AG04450 (cell line): ENCODE measurements around the gene TIAM1. TPM values are rescaled to one million over a fixed set of nuclear protein-coding genes. Genes with fewer than 3 reads are reported as not detected.

Experiments
- CTCF ChIA-PET: fragments of 300-600, 350-600 bp; formaldehyde crosslinking; extraction: SDS; loops from one replicate; lab custom pipeline; 2022; ENCODE audit warnings: antibody characterized with exemption, inconsistent platforms; lab: Charles Lee
- POLR2A ChIA-PET: fragments of 350-600 bp; formaldehyde crosslinking; extraction: SDS; loops from one replicate; lab custom pipeline; 2021; ENCODE audit warnings: antibody characterized with exemption, inconsistent platforms; lab: Yijun Ruan, JAX
- DNase-seq: peaks from one replicate; pipeline ENCODE4 v3.0.0-alpha.2; 2011; ENCODE audit warnings: low read depth, low spot score
- H3K27ac ChIP-seq: one replicate; pipeline ENCODE4 v1.5.1; 2012; ENCODE audit warnings: low read depth, low read length, control low read depth
- H3K27me3 ChIP-seq: one replicate; pipeline ENCODE4 v1.6.0; 2012; ENCODE audit warnings: low read length; ENCODE audit not compliant: control insufficient read depth, insufficient read depth
- H3K4me3 ChIP-seq: 2 replicates; pipeline ENCODE4 v1.5.1; 2011; ENCODE audit warnings: mild to moderate bottlenecking, low read depth, low read length, control low read depth
- H3K9me3 ChIP-seq: 2 replicates; pipeline ENCODE4 v1.5.1; 2012; ENCODE audit warnings: low read length; ENCODE audit not compliant: control insufficient read depth, insufficient read depth
- polyA plus RNA-seq: library from polyadenylated mRNA; depleted of rRNA; stranded (reverse); fragments of >200 nt; gene quantifications from 2 replicates; pipeline ENCODE4 v1.2.3, GENCODE V29; 2011
- TF ChIP-seq, protein P1 (sequence below): IDR thresholded peaks from 2 replicates; pipeline ENCODE4 v1.5.1; 2011; ENCODE audit warnings: low read depth, low read length, control low read depth, inconsistent platforms

TIAM1 gene
- polyA plus RNA-seq, 1 experiment = 2.1 TPM

DNA sequence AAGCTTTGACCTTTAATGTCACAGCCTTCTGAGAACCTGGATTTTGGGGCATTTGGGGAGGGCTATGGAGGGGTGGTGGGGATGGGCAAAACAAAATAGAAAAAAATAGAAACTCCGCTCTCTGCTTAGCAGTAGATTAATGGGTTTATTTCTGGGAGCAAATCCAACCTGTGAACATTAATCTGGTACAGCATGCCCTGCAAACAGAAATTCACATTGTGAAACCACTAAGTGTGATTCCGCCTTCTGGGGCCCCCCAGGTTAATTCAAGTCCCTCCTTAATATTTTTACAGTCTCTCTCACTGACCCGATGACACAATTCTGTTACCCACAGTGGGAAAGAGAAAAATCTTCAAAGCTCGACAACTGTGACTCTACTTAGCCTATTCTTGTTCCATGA, 76.4 kb downstream of the TIAM1 start:
- no peak for DNase-seq
- Histone ChIP-seq H3K9me3 (no peaks in the 10 kb centered on the region; the same call in 1 of the 2 replicates), H3K27ac (no peak overlapping the region), H3K27me3 (peaks cover 20% of the 10 kb centered on the region), H3K4me3 (no peak overlapping the region)
- ChIA-PET CTCF (interaction anchor here (0.6 kb wide), 1 partner anchor 20 kb away, joined by 5 read pairs; no protein-coding TSS in a partner anchor), POLR2A (no interaction called here)
- TF ChIP-seq, protein P1, sequence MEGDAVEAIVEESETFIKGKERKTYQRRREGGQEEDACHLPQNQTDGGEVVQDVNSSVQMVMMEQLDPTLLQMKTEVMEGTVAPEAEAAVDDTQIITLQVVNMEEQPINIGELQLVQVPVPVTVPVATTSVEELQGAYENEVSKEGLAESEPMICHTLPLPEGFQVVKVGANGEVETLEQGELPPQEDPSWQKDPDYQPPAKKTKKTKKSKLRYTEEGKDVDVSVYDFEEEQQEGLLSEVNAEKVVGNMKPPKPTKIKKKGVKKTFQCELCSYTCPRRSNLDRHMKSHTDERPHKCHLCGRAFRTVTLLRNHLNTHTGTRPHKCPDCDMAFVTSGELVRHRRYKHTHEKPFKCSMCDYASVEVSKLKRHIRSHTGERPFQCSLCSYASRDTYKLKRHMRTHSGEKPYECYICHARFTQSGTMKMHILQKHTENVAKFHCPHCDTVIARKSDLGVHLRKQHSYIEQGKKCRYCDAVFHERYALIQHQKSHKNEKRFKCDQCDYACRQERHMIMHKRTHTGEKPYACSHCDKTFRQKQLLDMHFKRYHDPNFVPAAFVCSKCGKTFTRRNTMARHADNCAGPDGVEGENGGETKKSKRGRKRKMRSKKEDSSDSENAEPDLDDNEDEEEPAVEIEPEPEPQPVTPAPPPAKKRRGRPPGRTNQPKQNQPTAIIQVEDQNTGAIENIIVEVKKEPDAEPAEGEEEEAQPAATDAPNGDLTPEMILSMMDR = no peak

DNA sequence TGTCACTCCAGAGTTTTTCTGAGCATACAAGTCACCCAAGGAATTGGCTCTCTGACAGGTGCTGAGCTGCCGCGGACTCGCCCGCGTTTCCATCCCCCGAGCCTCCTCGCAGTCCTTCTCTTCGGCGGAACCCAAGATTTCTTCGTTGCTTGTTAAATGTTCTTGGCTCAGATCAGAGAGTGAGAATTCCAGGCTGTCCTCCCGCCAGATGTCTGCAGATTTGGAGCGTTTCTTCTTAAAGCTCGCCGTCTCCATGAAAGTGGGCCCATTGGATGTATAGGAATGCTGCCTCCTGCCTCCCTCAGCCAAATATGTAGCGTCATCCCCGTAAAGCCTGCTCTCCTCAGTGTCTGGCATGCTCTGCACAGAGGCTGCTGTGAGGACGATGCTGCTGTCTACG, 77.8 kb downstream of the TIAM1 start:
- Histone ChIP-seq H3K4me3 (no peak overlapping the region), H3K9me3 (no peaks in the 10 kb centered on the region; the same call in 1 of the 2 replicates), H3K27ac (no peak overlapping the region), H3K27me3 (peaks cover 20% of the 10 kb centered on the region)
- ChIA-PET CTCF (no interaction called here), POLR2A (no interaction called here)
- TF ChIP-seq, protein P1 = no peak
- DNase-seq = no peak

DNA sequence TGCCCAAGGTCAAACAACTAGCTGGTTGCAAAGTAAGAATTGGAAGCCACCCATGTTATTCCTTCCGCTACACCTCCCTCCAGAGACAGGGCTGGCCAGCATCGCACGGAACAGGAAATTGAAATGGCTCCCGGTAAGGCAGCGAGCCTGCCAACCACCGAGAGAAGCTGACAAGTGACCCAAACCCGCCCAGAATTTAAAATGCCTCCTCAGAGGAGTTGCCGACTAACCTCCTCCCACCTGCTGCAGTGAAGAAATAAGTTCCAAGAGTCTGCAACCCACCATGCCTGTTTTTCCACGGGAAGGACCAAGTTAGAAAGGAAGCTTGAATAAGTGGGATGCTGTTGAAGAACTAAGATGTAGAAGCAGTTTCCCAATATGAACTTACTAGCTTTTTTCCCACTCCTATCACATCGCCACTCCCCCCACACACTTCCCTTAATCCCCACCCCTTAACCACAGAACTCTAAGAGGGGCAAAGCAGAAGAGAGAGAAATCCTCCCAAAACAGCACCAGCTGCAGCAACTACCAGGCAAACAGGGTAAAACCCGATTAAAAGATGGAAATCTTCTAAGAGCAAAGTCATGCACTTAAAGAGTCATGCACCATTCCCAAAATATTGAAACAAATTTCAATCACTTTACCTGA, 78.6 kb downstream of the TIAM1 start:
- ChIA-PET POLR2A (no interaction called here), CTCF (no interaction called here)
- Histone ChIP-seq H3K27ac (no peak overlapping the region), H3K9me3 (no peaks in the 10 kb centered on the region; the same call in 1 of the 2 replicates), H3K4me3 (no peak overlapping the region), H3K27me3 (peaks cover 20% of the 10 kb centered on the region)
- TF ChIP-seq, protein P1 = no peak
- no peak for DNase-seq

DNA sequence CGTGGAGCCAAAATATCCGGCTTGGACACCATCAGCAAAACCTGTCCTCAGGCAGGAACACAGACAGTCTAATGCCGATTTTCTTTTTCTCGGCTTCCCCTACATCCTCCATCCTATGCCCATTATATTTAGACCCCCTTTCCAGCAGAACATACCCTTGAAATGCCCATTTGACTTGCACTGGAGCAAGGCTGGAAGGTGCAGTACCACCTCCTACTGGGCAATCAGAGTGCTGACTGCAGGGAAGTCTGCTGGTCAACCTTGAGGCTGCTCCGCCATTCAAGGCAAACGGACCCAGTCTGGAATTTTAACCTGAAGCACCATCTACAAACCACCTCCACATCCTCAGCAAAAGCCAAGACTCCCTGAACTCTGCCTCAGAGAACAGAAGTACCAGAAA, 79.5 kb downstream of the TIAM1 start:
- ChIA-PET POLR2A (no interaction called here), CTCF (interaction anchor here (0.6 to 1.0 kb wide), 2 partner anchors 84 to 316 kb away, joined by 3 read pairs; no protein-coding TSS in a partner anchor)
- H3K4me3 ChIP-seq = no peak overlapping the region
- H3K27me3 ChIP-seq = peaks cover 20% of the 10 kb centered on the region
- no peak for DNase-seq
- TF ChIP-seq, protein P1 = no peak
- no peak overlapping the region for H3K27ac ChIP-seq
- no peaks in the 10 kb centered on the region; the same call in 1 of the 2 replicates for H3K9me3 ChIP-seq

DNA sequence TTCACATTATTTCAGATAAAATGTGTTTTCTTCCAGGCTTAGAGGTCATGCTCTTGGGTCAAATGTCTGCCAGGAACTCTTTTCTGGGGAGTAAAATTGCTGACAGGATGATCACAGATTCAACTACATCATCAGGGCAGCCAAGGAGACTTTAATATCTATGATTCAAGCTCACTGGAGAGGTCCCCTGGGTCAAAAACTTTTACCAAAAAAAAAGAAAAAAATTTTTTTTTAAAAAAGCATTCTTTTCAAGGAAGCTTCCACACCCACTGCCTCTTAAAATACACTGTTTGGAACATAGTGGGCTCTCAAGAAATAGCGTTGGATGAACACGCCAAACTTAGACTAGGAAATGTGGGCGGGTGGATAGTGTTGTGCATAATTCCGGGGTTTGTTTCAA, 81.3 kb downstream of the TIAM1 start:
- Histone ChIP-seq H3K27me3 (peaks cover 17% of the 10 kb centered on the region), H3K27ac (no peak overlapping the region), H3K9me3 (no peaks in the 10 kb centered on the region; the same call in 1 of the 2 replicates), H3K4me3 (no peak overlapping the region)
- TF ChIP-seq, protein P1 = no peak
- DNase-seq = no peak
- ChIA-PET POLR2A (interaction anchor here (0.6 kb wide), 1 partner anchor 254 kb away, joined by 3 read pairs; no protein-coding TSS in a partner anchor), CTCF (no interaction called here)
